Thymus (tissue), 11 donors: ENCODE measurements around the gene GBP2. TPM values are rescaled to one million over a fixed set of nuclear protein-coding genes. Genes with fewer than 3 reads are reported as not detected.
"Not testable (repeated sequence)": the region's sequence is repeated elsewhere in the genome, so short reads cannot be mapped to it uniquely, and the experiment has no call there.

Experiments
- DNase-seq, 9 donors: peaks; one replicate each; pipeline ENCODE4 v3.0.0-alpha.2; 2013; ENCODE audit warnings: low spot score in 9 of 9, low read depth in 6 of 9, missing footprints in 1 of 9
- H3K27ac ChIP-seq, 2 donors: one replicate each; pipeline ENCODE4 v1.5.1; 2013; ENCODE audit warnings: control low read depth in 1 of 2, low read depth in 1 of 2, low read length in 1 of 2, mild to moderate bottlenecking in 1 of 2, moderate library complexity in 1 of 2
- H3K27me3 ChIP-seq, 2 donors: one replicate each; pipeline ENCODE4 v1.5.1; 2013; ENCODE audit warnings: low read length in 1 of 2; ENCODE audit not compliant: control insufficient read depth in 2 of 2, insufficient read depth in 1 of 2
- H3K36me3 ChIP-seq, 2 donors: one replicate each; pipeline ENCODE4 v1.5.1; 2013; ENCODE audit warnings: low read length in 1 of 2, mild to moderate bottlenecking in 1 of 2, moderate library complexity in 1 of 2; ENCODE audit not compliant: control insufficient read depth in 2 of 2, insufficient read depth in 2 of 2
- H3K4me1 ChIP-seq, 2 donors: one replicate each; pipeline ENCODE4 v1.5.1; 2013; ENCODE audit warnings: low read length in 2 of 2; ENCODE audit not compliant: control insufficient read depth in 2 of 2, insufficient read depth in 2 of 2
- H3K4me3 ChIP-seq, 2 donors: one replicate each; pipeline ENCODE4 v1.5.1; 2013; ENCODE audit warnings: low read length in 2 of 2, control low read depth in 1 of 2, mild to moderate bottlenecking in 1 of 2
- H3K9me3 ChIP-seq, 2 donors: one replicate each; pipeline ENCODE4 v1.5.1; 2013; ENCODE audit warnings: low read length in 1 of 2, mild to moderate bottlenecking in 1 of 2; ENCODE audit not compliant: control insufficient read depth in 2 of 2, insufficient read depth in 1 of 2
- WGBS: extraction: QIAGEN DNeasy Blood & Tissue Kit; methylation state at CpG from one replicate; pipeline ENCODE4 v1.1.7; 2013; 5-methylcytosine and 5-hydroxymethylcytosine counted together
- polyA plus RNA-seq: library from polyadenylated mRNA; stranded (reverse); fragments of 200-250 nt; gene quantifications from one replicate; pipeline ENCODE4 v1.2.3, GENCODE V29; 2013
- total RNA-seq: library from RNA; stranded (reverse); fragments of 120-200 nt; gene quantifications from one replicate; pipeline ENCODE4 v1.2.4, GENCODE V29; 2013
- donor health status: healthy.

The GBP2 gene
- total and polyA plus RNA-seq, 2 donors, result 60.5 to 88.7 TPM

- no peak overlapping the region for H3K4me3 ChIP-seq
- H3K36me3 ChIP-seq, result no peaks in the 10 kb centered on the region
- H3K9me3 ChIP-seq, result no peaks in the 10 kb centered on the region
- H3K4me1 ChIP-seq, result no peaks in the 10 kb centered on the region
- no peak overlapping the region for H3K27ac ChIP-seq
- 95% methylated on average over 8 of the region's 8 CpGs for WGBS
- no peaks in the 10 kb centered on the region for H3K27me3 ChIP-seq
- no peak for DNase-seq
Measured at GRCh38 chr1:89087241-89087640, 38.7 kb downstream of the GBP2 start.

GRCh38 chr1:89085781-89086180, 40.1 kb downstream of the GBP2 start:
- DNase-seq, result peak in 5 of 9 donors; percentile 18 to 57 (median 33)

DNA sequence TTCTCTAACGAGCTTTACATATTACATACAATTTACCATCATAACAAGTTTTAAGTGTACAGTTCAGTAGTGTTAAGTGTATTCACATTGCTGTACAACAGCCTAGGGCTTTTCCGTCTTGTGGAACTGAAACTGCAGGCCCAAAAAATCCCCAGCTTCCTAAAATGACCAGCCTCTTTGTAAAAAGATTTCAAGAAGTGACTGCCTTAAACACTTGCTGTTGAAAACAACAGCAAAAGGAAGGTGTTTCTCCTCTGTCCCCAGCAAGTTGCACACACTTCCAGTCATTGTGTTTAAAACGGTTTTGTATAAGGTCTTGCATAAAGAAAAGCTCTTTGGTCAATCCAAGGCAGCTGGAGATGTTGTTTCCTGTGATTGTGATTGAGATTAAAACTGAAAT, 44.9 kb downstream of the GBP2 start:
- H3K4me1 ChIP-seq, result no peaks in the 10 kb centered on the region
- no peak overlapping the region for H3K27ac ChIP-seq
- peak in 1 of 9 donors; percentile 24 for DNase-seq
- 75% methylated on average over 3 of the region's 3 CpGs for WGBS
- no peaks in the 10 kb centered on the region for H3K9me3 ChIP-seq
- no peaks in the 10 kb centered on the region for H3K27me3 ChIP-seq
- no peak overlapping the region for H3K4me3 ChIP-seq
- no peaks in the 10 kb centered on the region for H3K36me3 ChIP-seq

More at GRCh38 chr1:89085781-89086180, 40.1 kb downstream of the GBP2 start:
- H3K27me3 ChIP-seq, result no peaks in the 10 kb centered on the region
- H3K36me3 ChIP-seq, result no peaks in the 10 kb centered on the region
- no peak overlapping the region for H3K4me3 ChIP-seq
- H3K4me1 ChIP-seq, result no peaks in the 10 kb centered on the region
- no peaks in the 10 kb centered on the region for H3K9me3 ChIP-seq
- no peak overlapping the region for H3K27ac ChIP-seq

- 97% methylated on average over 7 of the region's 7 CpGs for WGBS
- H3K27me3 ChIP-seq, H3K9me3 ChIP-seq, H3K4me3 ChIP-seq, H3K4me1 ChIP-seq, H3K36me3 ChIP-seq, H3K27ac ChIP-seq, DNase-seq: not testable (repeated sequence)
Measured at GRCh38 chr1:89080068-89080467, 45.8 kb downstream of the GBP2 start.

DNA sequence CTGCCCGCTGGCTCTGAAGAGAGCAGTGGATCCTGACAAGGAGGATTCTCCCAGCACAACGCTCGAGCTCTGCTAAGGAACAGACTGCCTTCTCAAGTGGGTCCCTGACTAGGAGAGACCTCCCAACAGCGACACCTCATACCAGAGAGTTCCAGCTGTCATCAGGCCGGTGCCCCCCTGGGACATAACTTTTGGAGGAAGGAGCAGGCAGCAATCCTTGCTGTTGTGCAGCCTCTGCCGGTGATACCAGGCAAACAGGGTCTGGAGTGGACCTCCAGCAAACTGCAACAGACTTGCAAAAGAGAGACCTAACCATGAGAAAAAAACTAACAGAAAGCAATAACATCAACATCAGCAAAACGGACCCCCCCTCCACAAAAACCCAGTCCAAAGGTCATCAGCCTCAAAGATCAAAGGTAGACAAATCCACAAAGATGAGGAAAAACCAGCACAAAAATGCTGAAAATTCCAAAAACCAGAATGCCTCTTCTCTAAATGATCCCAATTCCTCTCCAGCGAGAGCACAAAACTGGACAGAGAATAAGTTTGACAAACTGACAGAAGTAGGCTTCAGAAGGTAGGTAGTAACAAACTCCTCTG, 53.3 kb downstream of the GBP2 start:
- DNase-seq, H3K27ac ChIP-seq, H3K27me3 ChIP-seq, H3K4me1 ChIP-seq, H3K36me3 ChIP-seq, H3K4me3 ChIP-seq, H3K9me3 ChIP-seq: not testable (repeated sequence)
- WGBS, result 86% methylated on average over 8 of the region's 8 CpGs

DNA sequence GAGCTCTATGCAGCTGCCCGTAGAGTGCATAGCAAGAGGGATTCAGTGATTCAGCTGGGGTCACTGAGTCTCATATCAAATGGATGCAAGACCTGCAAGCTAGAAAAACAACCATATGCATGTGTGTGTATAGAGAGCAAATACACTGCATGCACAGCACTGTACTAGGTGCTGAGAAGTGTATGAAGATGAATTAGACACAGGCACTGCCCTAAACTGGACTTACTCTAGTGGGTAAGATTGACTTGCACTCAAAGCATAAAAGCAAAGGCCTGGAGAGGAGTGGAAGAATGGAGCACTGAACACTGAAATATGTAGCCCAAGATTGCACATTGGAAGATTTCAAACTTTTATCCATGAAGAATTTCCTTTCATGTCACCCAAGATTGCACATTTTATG, 55.4 kb downstream of the GBP2 start:
- Histone ChIP-seq H3K27ac (no peak overlapping the region), H3K36me3 (no peaks in the 10 kb centered on the region), H3K4me1 (no peaks in the 10 kb centered on the region), H3K4me3 (no peak overlapping the region), H3K9me3 (no peaks in the 10 kb centered on the region), H3K27me3 (no peaks in the 10 kb centered on the region)
- 88% methylated on average over 1 of the region's 1 CpG for WGBS
- DNase-seq, result no peak

GRCh38 chr1:89069951-89070350, 56.0 kb downstream of the GBP2 start:
- Histone ChIP-seq H3K27me3 (no peaks in the 10 kb centered on the region), H3K4me1 (no peaks in the 10 kb centered on the region), H3K4me3 (peak overlapping the region in 1 of 2 donors; percentile 36), H3K9me3 (no peaks in the 10 kb centered on the region), H3K27ac (no peak overlapping the region), H3K36me3 (no peaks in the 10 kb centered on the region)
- DNase-seq, result peak in 2 of 9 donors; percentile 6 to 45
- WGBS, result 26% methylated on average over 2 of the region's 2 CpGs

- no peak overlapping the region for H3K27ac ChIP-seq
- H3K4me1 ChIP-seq, result no peaks in the 10 kb centered on the region
- no peak overlapping the region for H3K4me3 ChIP-seq
- H3K9me3 ChIP-seq, result no peaks in the 10 kb centered on the region
- DNase-seq, result no peak
- H3K27me3 ChIP-seq, result no peaks in the 10 kb centered on the region
- no peaks in the 10 kb centered on the region for H3K36me3 ChIP-seq
Measured at GRCh38 chr1:89068291-89068690, 57.6 kb downstream of the GBP2 start.

- 26% methylated on average over 4 of the region's 4 CpGs for WGBS
- peak within 1 kb of the TSS; percentile 56 to 78 for H3K27ac ChIP-seq
- H3K4me1 ChIP-seq, result no peaks in the 10 kb centered on the region
- H3K36me3 ChIP-seq, result no peaks in the 10 kb centered on the region
- no peaks in the 10 kb centered on the region for H3K9me3 ChIP-seq
- peak within 1 kb of the TSS; percentile 35 to 55 for H3K4me3 ChIP-seq
- DNase-seq, result peak in 3 of 9 donors; percentile 15 to 51 (median 19)
- no peaks in the 10 kb centered on the region for H3K27me3 ChIP-seq
Measured at GRCh38 chr1:89065079-89065868, 60.6 kb downstream of the GBP2 start, which contains the start of gene GBP1. GBP1 (minus strand) TSS chr1:89065208; CDS start chr1:89063234, 1,974 bp downstream.
